ENCODE measurements around the gene MTCP1.
A peak's percentile ranks its signal among the peaks of the same experiment; 100 is the strongest.

MTCP1 gene

GRCh38 chrX:155070975-155071693 is at the start of gene MTCP1, which contains the start of the genes BRCC3 and CMC4:
Gene MTCP1, minus strand, starts transcription at chrX:155071136. Its CDS starts 5,126 bp downstream, at chrX:155066010.
Gene BRCC3, plus strand, starts transcription at chrX:155071508. Its CDS starts 20 bp downstream, at chrX:155071528.
Gene CMC4, minus strand, starts transcription at chrX:155071136. Its CDS starts 7,113 bp downstream, at chrX:155064023.
- Mint-ChIP-seq H3K4me1 (ENCODE audit: low read depth) (peaks cover 42% of the 10 kb centered on the region), H3K27ac (peak within 1 kb of the TSS; percentile 92), H3K9me3 (no peaks in the 10 kb centered on the region), H3K36me3 (ENCODE audit: low read depth) (peaks cover 15% of the 10 kb centered on the region), H3K4me3 (peak within 1 kb of the TSS; percentile 92), H3K27me3 (ENCODE audit: low read depth) (no peaks in the 10 kb centered on the region)

GRCh38 chrX:155115174-155115819 is 44.4 kb upstream of the MTCP1 start:
- no peaks in the 10 kb centered on the region for H3K9me3 Mint-ChIP-seq
- H3K4me1 Mint-ChIP-seq (ENCODE audit: low read depth): no peaks in the 10 kb centered on the region
- H3K27me3 Mint-ChIP-seq (ENCODE audit: low read depth): no peaks in the 10 kb centered on the region
- H3K36me3 Mint-ChIP-seq (ENCODE audit: low read depth): peaks cover 40% of the 10 kb centered on the region
- H3K4me3 Mint-ChIP-seq: no peak overlapping the region
- no peak overlapping the region for H3K27ac Mint-ChIP-seq

- no peak overlapping the region for H3K4me3 Mint-ChIP-seq
- no peak overlapping the region for H3K27ac Mint-ChIP-seq
- peaks cover 2% of the 10 kb centered on the region for H3K4me1 Mint-ChIP-seq (ENCODE audit: low read depth)
- no peaks in the 10 kb centered on the region for H3K27me3 Mint-ChIP-seq (ENCODE audit: low read depth)
- peaks cover 40% of the 10 kb centered on the region for H3K36me3 Mint-ChIP-seq (ENCODE audit: low read depth)
- no peaks in the 10 kb centered on the region for H3K9me3 Mint-ChIP-seq
Measured at GRCh38 chrX:155113097-155113496, 42.2 kb upstream of the MTCP1 start.

GRCh38 chrX:155112171-155112570 is 41.2 kb upstream of the MTCP1 start:
- H3K9me3 Mint-ChIP-seq: no peaks in the 10 kb centered on the region
- H3K4me1 Mint-ChIP-seq (ENCODE audit: low read depth): peaks cover 2% of the 10 kb centered on the region
- no peak overlapping the region for H3K27ac Mint-ChIP-seq
- H3K4me3 Mint-ChIP-seq: no peak overlapping the region
- peaks cover 46% of the 10 kb centered on the region for H3K36me3 Mint-ChIP-seq (ENCODE audit: low read depth)
- H3K27me3 Mint-ChIP-seq (ENCODE audit: low read depth): no peaks in the 10 kb centered on the region

- no peak overlapping the region for H3K4me3 Mint-ChIP-seq
Measured at GRCh38 chrX:155108427-155108826, 37.5 kb upstream of the MTCP1 start.

GRCh38 chrX:155105919-155106318 is 35.0 kb upstream of the MTCP1 start:
- Mint-ChIP-seq H3K27ac (no peak overlapping the region), H3K36me3 (ENCODE audit: low read depth) (peaks cover 26% of the 10 kb centered on the region), H3K4me3 (no peak overlapping the region), H3K4me1 (ENCODE audit: low read depth) (peaks cover 2% of the 10 kb centered on the region), H3K9me3 (no peaks in the 10 kb centered on the region), H3K27me3 (ENCODE audit: low read depth) (no peaks in the 10 kb centered on the region)

More at GRCh38 chrX:155108427-155108826, 37.5 kb upstream of the MTCP1 start:
- no peaks in the 10 kb centered on the region for H3K27me3 Mint-ChIP-seq (ENCODE audit: low read depth)
- H3K9me3 Mint-ChIP-seq: no peaks in the 10 kb centered on the region
- H3K36me3 Mint-ChIP-seq (ENCODE audit: low read depth): peaks cover 36% of the 10 kb centered on the region
- H3K27ac Mint-ChIP-seq: no peak overlapping the region
- H3K4me1 Mint-ChIP-seq (ENCODE audit: low read depth): peaks cover 2% of the 10 kb centered on the region

GRCh38 chrX:155094468-155095061 is 23.6 kb upstream of the MTCP1 start:
- Mint-ChIP-seq H3K27ac (no peak overlapping the region), H3K27me3 (ENCODE audit: low read depth) (no peaks in the 10 kb centered on the region), H3K4me3 (no peak overlapping the region), H3K4me1 (ENCODE audit: low read depth) (no peaks in the 10 kb centered on the region), H3K9me3 (no peaks in the 10 kb centered on the region), H3K36me3 (ENCODE audit: low read depth) (peaks cover 10% of the 10 kb centered on the region)

GRCh38 chrX:155086961-155087735 is 16.2 kb upstream of the MTCP1 start:
- no peaks in the 10 kb centered on the region for H3K9me3 Mint-ChIP-seq
- H3K4me1 Mint-ChIP-seq (ENCODE audit: low read depth): peaks cover 3% of the 10 kb centered on the region
- H3K36me3 Mint-ChIP-seq (ENCODE audit: low read depth): peaks cover 11% of the 10 kb centered on the region
- no peak overlapping the region for H3K27ac Mint-ChIP-seq
- no peak overlapping the region for H3K4me3 Mint-ChIP-seq
- no peaks in the 10 kb centered on the region for H3K27me3 Mint-ChIP-seq (ENCODE audit: low read depth)

- no peak overlapping the region for H3K4me3 Mint-ChIP-seq
- H3K9me3 Mint-ChIP-seq: no peaks in the 10 kb centered on the region
- H3K36me3 Mint-ChIP-seq (ENCODE audit: low read depth): peaks cover 15% of the 10 kb centered on the region
- no peak overlapping the region for H3K27ac Mint-ChIP-seq
- no peaks in the 10 kb centered on the region for H3K27me3 Mint-ChIP-seq (ENCODE audit: low read depth)
- H3K4me1 Mint-ChIP-seq (ENCODE audit: low read depth): peaks cover 3% of the 10 kb centered on the region
Measured at GRCh38 chrX:155086202-155086840, 15.4 kb upstream of the MTCP1 start.

- Mint-ChIP-seq H3K9me3 (no peaks in the 10 kb centered on the region), H3K4me1 (ENCODE audit: low read depth) (peaks cover 42% of the 10 kb centered on the region), H3K4me3 (peak overlapping the region; percentile 92), H3K27ac (peak overlapping the region; percentile 92), H3K36me3 (ENCODE audit: low read depth) (peaks cover 15% of the 10 kb centered on the region), H3K27me3 (ENCODE audit: low read depth) (no peaks in the 10 kb centered on the region)
Measured at GRCh38 chrX:155071694-155072280, 851 bp upstream of the MTCP1 start.

GRCh38 chrX:155070663-155070974 is 317 bp downstream of the MTCP1 start:
- no peaks in the 10 kb centered on the region for H3K27me3 Mint-ChIP-seq (ENCODE audit: low read depth)
- no peaks in the 10 kb centered on the region for H3K9me3 Mint-ChIP-seq
- peaks cover 14% of the 10 kb centered on the region for H3K36me3 Mint-ChIP-seq (ENCODE audit: low read depth)
- H3K4me3 Mint-ChIP-seq: peak overlapping the region; percentile 79
- H3K4me1 Mint-ChIP-seq (ENCODE audit: low read depth): peaks cover 41% of the 10 kb centered on the region
- H3K27ac Mint-ChIP-seq: peak overlapping the region; percentile 83

- H3K9me3 Mint-ChIP-seq: no peaks in the 10 kb centered on the region
- H3K4me3 Mint-ChIP-seq: peak overlapping the region; percentile 79
- H3K4me1 Mint-ChIP-seq (ENCODE audit: low read depth): peaks cover 38% of the 10 kb centered on the region
- H3K36me3 Mint-ChIP-seq (ENCODE audit: low read depth): peaks cover 11% of the 10 kb centered on the region
- H3K27me3 Mint-ChIP-seq (ENCODE audit: low read depth): no peaks in the 10 kb centered on the region
- H3K27ac Mint-ChIP-seq: peak overlapping the region; percentile 83
Measured at GRCh38 chrX:155070038-155070437, 898 bp downstream of the MTCP1 start.

GRCh38 chrX:155069414-155069813 is 1.5 kb downstream of the MTCP1 start:
- Mint-ChIP-seq H3K36me3 (ENCODE audit: low read depth) (peaks cover 11% of the 10 kb centered on the region), H3K27me3 (ENCODE audit: low read depth) (no peaks in the 10 kb centered on the region), H3K9me3 (no peaks in the 10 kb centered on the region), H3K27ac (no peak overlapping the region), H3K4me3 (peak overlapping the region; percentile 79), H3K4me1 (ENCODE audit: low read depth) (peaks cover 38% of the 10 kb centered on the region)

- Mint-ChIP-seq H3K27me3 (ENCODE audit: low read depth) (no peaks in the 10 kb centered on the region), H3K4me3 (no peak overlapping the region), H3K4me1 (ENCODE audit: low read depth) (peaks cover 27% of the 10 kb centered on the region), H3K27ac (no peak overlapping the region), H3K36me3 (ENCODE audit: low read depth) (peaks cover 2% of the 10 kb centered on the region), H3K9me3 (no peaks in the 10 kb centered on the region)
Measured at GRCh38 chrX:155068165-155068564, 2.8 kb downstream of the MTCP1 start.
